Esophagus squamous epithelium (tissue), 5 donors: ENCODE data around the gene HNF1B. TPM values are rescaled to one million over a fixed set of nuclear protein-coding genes. Genes with fewer than 3 reads are reported as not detected.

Experiments
- DNase-seq: peaks from one replicate; lab custom pipeline; 2025; lab: John Stamatoyannopoulos, UW
- H3K27ac ChIP-seq, 4 donors: fragments of 200-600 bp; sonication (generic); one replicate each; pipeline ENCODE4 v1.5.1; 2016 to 2019; ENCODE audit warnings: mild to moderate bottlenecking in 1 of 4
- H3K27me3 ChIP-seq, 4 donors: fragments of 200-600 bp; sonication (generic); 1 replicate in 3 of 4; 2 replicates in 1 of 4; pipeline versions ENCODE4 v1.5.1 to v1.6.0; 2017 to 2021; ENCODE audit warnings: antibody characterized with exemption in 1 of 4
- H3K36me3 ChIP-seq, 3 donors: fragments of 200-600 bp; sonication (generic); one replicate each; pipeline ENCODE4 v1.5.1; 2016 to 2019
- H3K4me1 ChIP-seq, 3 donors: fragments of 200-600 bp; sonication (generic); one replicate each; pipeline ENCODE4 v1.5.1; 2017 to 2019
- H3K4me3 ChIP-seq, 4 donors: fragments of 200-600 bp; sonication (generic); 1 replicate in 3 of 4; 2 replicates in 1 of 4; pipeline ENCODE4 v1.5.1; 2016 to 2019; ENCODE audit warnings: mild to moderate bottlenecking in 2 of 4, moderate library complexity in 1 of 4
- H3K9me3 ChIP-seq, 3 donors: fragments of 200-600 bp; sonication (generic); one replicate each; pipeline ENCODE4 v1.5.1; 2016 to 2019
- POLR2A ChIP-seq, 4 donors: fragments of 450-650 bp; IDR thresholded peaks; one replicate each; pipeline ENCODE4 v1.6.1; 2017; ENCODE audit warnings: antibody characterized with exemption in 4 of 4, mild to moderate bottlenecking in 4 of 4, moderate library complexity in 3 of 4
- WGBS, 2 donors: methylation state at CpG; one replicate each; pipeline ENCODE4 v1.1.5; 2018; 5-methylcytosine and 5-hydroxymethylcytosine counted together
- intact Hi-C: fragments of 100-400 bp; cut with DNase I; formaldehyde crosslinking; loops from one replicate; pipeline ENCODE4 v1.15.0; 2022
- total RNA-seq, 4 donors: library from RNA; depleted of rRNA; stranded (reverse); fragments of >200 nt; gene quantifications; one replicate each; pipeline ENCODE4 v1.1.0, GENCODE V29; 2016
- TF ChIP-seq, protein P1 (sequence below), 6 experiments: fragments of 450-650 bp in 4 of 6; fragments of 200-600 bp in 2 of 6; sonication (generic) in 2 of 6; IDR thresholded peaks; one replicate each; pipeline ENCODE4 v1.5.1; 2016 to 2019; ENCODE audit warnings: antibody characterized with exemption in 6 of 6, mild to moderate bottlenecking in 4 of 6, moderate library complexity in 4 of 6
- donor health status: DM: yes; HTN: yes; CAD: no.

HNF1B gene
- total RNA-seq, 4 donors from 2014 or later = not detected

DNA sequence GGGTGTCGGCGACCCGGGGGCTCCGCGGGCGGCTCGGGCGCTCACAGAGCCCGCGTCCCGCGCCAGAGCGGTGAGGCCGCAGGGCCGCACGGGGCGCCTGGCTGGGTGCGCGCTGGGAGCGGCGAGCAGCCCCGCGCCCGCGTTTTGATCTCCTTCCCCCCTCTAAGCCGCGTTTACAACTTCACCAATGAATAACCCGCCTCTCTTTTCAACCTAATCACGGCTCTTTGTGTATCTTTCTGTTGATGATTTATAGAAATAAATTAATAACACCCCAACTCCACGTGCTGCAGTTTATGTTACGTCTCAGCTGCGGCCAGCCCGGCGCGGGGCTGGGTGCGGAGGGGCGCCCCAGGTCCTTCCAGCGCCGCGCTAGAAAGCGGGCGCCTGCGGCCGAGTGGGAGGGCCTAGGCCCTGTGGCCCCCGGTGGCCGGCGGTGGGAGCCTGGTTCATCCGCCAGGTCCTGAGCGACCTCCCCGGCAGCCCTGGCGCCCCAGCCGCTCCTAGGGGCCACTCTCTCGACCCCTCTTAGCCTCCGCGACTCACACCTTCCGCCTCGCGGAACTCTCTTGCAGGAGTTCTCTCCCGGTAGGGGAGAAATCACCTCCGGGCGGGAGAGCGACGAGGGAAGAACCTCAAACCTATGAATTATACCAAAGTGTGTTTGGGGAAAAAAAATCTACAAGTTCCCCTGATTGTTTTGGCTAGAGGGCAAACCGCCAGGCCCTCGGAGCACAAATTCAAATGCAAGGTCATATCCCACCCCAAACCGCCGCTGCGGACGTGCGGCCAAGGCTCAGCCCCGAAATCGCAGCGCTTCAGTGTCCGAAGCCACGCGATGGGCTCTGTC is 1.9 kb downstream of the HNF1B start:
- Histone ChIP-seq H3K4me3 (peak overlapping the region in 3 of 4 donors; percentile 9 to 56 (median 41)), H3K27ac (no peak overlapping the region), H3K36me3 (no peaks in the 10 kb centered on the region), H3K4me1 (peaks cover 27 to 40% (median 30%) of the 10 kb centered on the region in 3 donors), H3K9me3 (no peaks in the 10 kb centered on the region), H3K27me3 (peaks cover 26 to 100% (median 60%) of the 10 kb centered on the region in 4 donors)
- DNase-seq = no peak
- no peak for TF ChIP-seq POLR2A (IDR thresholded peaks at IDR 0.05)
- TF ChIP-seq, protein P1, sequence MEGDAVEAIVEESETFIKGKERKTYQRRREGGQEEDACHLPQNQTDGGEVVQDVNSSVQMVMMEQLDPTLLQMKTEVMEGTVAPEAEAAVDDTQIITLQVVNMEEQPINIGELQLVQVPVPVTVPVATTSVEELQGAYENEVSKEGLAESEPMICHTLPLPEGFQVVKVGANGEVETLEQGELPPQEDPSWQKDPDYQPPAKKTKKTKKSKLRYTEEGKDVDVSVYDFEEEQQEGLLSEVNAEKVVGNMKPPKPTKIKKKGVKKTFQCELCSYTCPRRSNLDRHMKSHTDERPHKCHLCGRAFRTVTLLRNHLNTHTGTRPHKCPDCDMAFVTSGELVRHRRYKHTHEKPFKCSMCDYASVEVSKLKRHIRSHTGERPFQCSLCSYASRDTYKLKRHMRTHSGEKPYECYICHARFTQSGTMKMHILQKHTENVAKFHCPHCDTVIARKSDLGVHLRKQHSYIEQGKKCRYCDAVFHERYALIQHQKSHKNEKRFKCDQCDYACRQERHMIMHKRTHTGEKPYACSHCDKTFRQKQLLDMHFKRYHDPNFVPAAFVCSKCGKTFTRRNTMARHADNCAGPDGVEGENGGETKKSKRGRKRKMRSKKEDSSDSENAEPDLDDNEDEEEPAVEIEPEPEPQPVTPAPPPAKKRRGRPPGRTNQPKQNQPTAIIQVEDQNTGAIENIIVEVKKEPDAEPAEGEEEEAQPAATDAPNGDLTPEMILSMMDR (IDR thresholded peaks at IDR 0.05) = no peak
- intact Hi-C loops = no loop called here
- WGBS, 2 donors = 0 to 1% methylated on average over 13 to 27 of the region's 76 CpGs

DNA sequence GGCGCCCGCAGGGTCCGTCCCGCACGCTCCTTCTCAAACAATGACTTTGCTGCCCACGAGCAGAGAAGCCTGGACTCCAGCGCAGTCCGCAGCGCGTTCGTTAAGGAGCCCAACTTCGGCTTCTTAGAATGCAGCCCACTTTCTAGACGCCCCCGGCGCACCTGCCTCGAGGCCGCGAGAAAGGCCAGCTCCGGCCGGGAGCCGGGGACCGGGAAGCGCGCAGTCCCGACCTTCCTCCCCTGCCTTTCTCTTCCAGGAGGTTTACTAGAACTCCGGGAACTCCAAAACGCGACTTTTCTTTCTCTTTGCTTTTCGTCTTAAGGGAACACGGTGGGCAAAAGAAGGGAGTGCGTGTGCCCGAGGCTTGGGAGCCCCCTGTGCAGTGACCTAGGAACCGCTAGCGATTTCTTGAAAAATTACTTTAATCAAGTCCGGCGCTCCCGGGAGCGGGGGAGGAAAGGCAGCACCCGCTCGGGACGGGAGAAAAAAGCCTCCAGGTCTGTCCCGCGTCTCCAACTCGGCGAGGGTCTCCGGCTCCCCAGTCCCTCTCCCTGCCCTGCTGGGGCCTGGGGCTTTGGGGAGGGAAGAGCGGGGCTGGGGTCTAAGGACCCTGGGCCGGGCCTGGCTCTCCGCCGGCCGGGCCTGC is 2.6 kb downstream of the HNF1B start:
- Histone ChIP-seq H3K4me1 (peaks cover 27 to 40% (median 30%) of the 10 kb centered on the region in 3 donors), H3K9me3 (no peaks in the 10 kb centered on the region), H3K36me3 (no peaks in the 10 kb centered on the region), H3K27ac (no peak overlapping the region), H3K4me3 (peak overlapping the region; percentile 9 to 56 (median 38)), H3K27me3 (peaks cover 26 to 100% (median 63%) of the 10 kb centered on the region in 4 donors)
- DNase-seq = no peak
- intact Hi-C loops = no loop called here
- TF ChIP-seq POLR2A (IDR thresholded peaks at IDR 0.05) = no peak
- TF ChIP-seq, protein P1 (IDR thresholded peaks at IDR 0.05) = no peak
- 2 to 3% methylated on average over 31 to 39 of the region's 51 CpGs for WGBS, 2 donors

DNA sequence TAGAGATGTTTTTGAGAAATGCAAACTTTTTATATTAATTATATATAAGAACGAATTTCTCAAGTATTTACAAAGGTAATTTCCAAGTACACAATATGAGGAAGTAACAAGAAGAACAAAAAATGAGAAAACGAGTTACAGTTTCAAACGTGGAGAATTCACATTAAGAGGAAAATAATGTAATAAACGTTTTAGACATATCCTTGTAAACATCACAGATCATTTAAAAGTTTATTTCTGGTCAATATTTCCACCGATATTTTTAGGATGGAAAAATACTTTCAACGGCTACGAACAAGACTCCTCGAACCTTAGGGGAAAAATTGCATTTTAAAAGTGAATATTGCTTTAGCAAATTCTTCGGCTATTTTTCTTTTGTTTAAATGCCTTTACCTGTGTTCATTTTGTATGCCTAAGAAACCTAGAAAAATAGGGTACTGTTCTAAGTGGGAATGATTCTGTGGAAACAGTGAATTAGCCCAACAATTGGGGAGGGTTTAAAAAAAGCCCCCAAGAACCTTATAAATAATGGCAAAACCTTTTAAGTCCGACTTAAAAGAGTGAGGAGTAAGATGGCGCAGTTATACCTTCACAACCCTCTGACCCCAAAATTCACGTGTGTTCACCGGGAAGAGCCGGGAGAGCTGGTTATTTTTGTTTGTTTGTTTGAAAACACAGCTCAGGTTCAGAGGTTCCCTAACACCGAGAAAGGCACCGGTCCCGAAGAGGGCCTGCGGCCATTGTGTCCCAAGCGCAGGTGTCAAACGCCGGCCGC is 3.3 kb downstream of the HNF1B start:
- DNase-seq = no peak
- WGBS, 2 donors = 19 to 26% methylated on average over 17 to 18 of the region's 22 CpGs

DNA sequence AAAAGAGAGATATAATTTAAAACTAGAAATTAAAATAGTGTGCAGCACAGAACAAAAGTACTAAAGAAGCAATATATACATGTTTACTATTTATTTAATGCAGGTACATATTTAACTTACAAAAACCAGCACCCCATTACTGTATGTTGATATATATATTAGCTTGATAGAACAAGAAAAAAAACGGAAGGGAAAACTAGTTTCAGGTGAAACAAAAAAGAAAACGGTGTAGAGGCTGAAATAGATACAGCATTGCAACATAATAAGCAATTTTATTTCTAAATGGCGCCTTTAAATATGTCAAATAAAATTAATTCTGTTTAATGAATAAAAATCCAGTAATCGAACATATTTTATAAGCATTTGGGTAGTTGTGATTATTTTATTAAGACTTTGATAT is 3.9 kb downstream of the HNF1B start:
- intact Hi-C loops = no loop called here
- TF ChIP-seq, protein P1 (IDR thresholded peaks at IDR 0.05) = no peak
- TF ChIP-seq POLR2A (IDR thresholded peaks at IDR 0.05) = no peak
- DNase-seq = no peak
- H3K4me1 ChIP-seq = peaks cover 27 to 40% (median 30%) of the 10 kb centered on the region in 3 donors
- H3K4me3 ChIP-seq = no peak overlapping the region
- H3K36me3 ChIP-seq = no peaks in the 10 kb centered on the region
- no peaks in the 10 kb centered on the region for H3K9me3 ChIP-seq
- WGBS, 2 donors = 40 to 46% methylated on average over 4 of the region's 4 CpGs
- H3K27me3 ChIP-seq = peaks cover 26 to 100% (median 66%) of the 10 kb centered on the region in 4 donors
- no peak overlapping the region for H3K27ac ChIP-seq

More for the DNA sequence above, 3.3 kb downstream of the HNF1B start:
- Histone ChIP-seq H3K27me3 (peaks cover 26 to 100% (median 66%) of the 10 kb centered on the region in 4 donors), H3K36me3 (no peaks in the 10 kb centered on the region), H3K4me1 (peaks cover 27 to 40% (median 30%) of the 10 kb centered on the region in 3 donors), H3K9me3 (no peaks in the 10 kb centered on the region), H3K4me3 (peak overlapping the region in 3 of 4 donors; percentile 36 to 56 (median 41)), H3K27ac (no peak overlapping the region)
- TF ChIP-seq, protein P1 (IDR thresholded peaks at IDR 0.05) = no peak
- TF ChIP-seq POLR2A (IDR thresholded peaks at IDR 0.05) = no peak
- intact Hi-C loops = no loop called here
